Measurements from ENCODE around the gene LMX1B.
"Not testable (repeated sequence)": the region's sequence is repeated elsewhere in the genome, so short reads cannot be mapped to it uniquely, and the experiment has no call there.

Gene LMX1B

GRCh38 chr9:126699401-126699881 lies 85.7 kb downstream of the LMX1B start:
- no peak for DNase-seq

- no peak for DNase-seq
These were observed 86.6 kb downstream of the LMX1B start for GRCh38 chr9:126700296-126700695.

GRCh38 chr9:126700903-126701812 lies 87.4 kb downstream of the LMX1B start:
- DNase-seq = no peak

DNA sequence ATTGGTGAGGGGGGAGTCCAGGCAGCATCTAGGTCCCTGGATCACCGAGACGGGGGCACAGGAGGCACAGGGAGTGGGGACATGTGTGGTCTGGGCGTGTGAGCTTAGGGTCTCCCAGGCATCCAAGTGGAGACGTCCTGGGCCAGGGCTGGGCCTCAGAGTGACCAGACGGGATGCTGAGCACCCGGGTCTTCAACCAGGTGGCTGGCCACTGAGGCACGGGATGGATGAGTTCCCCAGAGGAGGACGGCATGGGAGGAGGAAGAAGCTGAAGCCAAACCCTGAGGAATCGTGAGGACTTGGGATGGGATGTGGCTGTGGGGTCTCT lies 88.0 kb downstream of the LMX1B start:
- DNase-seq = no peak

DNA sequence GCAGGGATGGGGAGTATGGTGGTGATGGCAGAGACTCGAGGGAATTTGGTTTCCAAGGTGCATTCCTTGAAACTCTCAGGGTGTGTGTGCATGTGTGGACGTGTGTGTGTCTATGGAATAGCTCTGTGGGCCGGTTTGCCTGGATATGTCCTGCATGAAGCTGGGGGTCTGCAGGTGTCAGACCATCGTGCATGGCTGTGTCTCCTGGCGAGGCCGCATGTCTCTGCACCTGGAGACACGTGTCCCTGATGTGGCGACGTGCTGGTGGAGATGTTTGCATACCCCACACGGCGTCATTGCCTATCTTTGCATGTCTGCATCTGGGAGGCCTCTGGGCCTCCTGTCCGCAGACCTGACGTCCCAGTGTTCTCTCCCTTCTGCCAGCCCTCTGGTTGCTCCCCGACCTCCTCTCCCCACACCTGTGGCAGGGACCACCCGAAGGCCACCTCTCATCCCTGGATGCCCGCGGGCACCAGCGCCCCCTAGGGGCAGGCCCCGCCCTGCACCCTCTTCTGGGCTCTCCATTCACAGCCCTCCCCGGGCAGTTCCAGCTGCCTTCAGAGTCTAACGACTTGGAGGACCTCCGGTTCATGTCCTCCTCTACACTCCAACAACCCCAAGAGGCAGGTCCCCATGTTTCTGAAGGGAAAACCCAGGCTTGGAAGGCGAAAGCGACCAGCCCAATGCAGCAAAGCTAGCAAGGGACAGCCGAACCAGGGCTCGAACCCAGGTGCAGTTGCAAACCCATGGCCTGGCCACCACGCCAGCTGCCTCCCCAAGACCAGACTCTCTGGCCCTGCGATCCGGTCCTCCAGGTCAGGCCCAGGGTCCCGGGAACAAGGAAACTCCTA lies 88.6 kb downstream of the LMX1B start:
- DNase-seq = no peak

- no peak for DNase-seq
These were observed 89.5 kb downstream of the LMX1B start for GRCh38 chr9:126703002-126703865.

DNA sequence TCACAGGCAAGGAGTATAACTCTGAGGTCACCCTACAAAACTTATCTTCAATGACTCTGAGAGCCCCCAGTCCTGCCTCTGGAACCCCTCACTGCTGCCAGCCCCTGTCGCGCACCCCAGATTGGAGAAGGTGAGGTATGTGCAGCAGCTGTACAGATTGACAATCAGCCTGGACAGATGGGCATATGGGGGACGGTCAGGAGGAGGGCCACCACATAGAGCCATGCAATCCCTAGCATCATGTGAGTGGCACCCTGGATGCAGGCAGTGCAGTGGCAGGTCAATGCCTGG lies 90.1 kb downstream of the LMX1B start:
- no peak for DNase-seq

DNA sequence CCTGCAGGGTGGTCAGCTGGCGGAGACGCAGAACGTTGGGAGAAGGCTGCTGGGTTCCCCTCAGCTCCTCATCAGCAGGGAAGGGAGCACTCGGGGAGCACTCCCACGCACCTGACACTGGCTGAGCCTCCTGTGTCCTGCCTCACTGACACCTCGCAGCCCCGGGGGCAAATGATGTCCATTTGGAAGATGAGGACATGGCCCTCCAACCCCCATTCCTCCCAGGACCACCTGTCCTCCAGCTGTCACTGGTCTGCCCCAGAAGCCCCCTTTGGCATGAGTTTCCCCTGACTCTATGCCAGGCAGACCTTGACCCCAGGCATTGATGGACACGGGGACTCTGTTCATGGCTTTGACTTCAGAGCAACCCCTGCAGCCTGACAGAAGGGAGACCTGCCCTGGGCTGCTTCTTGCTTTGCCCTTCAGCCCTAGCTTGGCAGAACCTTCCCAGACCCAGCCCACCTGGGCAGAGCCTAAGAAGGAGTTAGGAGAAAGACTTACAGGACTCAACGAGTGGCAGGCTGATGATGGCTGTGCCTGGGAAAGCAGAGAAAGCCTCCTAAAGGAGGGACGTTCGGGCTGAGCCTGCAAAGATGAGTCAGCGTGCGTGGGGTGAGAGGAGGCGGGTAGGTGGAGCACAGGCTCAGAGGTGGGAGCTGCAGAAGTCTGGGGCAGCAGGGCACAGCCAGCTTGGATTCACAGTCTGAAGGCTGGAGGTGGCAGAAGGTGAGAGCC lies 90.6 kb downstream of the LMX1B start:
- DNase-seq = no peak

DNA sequence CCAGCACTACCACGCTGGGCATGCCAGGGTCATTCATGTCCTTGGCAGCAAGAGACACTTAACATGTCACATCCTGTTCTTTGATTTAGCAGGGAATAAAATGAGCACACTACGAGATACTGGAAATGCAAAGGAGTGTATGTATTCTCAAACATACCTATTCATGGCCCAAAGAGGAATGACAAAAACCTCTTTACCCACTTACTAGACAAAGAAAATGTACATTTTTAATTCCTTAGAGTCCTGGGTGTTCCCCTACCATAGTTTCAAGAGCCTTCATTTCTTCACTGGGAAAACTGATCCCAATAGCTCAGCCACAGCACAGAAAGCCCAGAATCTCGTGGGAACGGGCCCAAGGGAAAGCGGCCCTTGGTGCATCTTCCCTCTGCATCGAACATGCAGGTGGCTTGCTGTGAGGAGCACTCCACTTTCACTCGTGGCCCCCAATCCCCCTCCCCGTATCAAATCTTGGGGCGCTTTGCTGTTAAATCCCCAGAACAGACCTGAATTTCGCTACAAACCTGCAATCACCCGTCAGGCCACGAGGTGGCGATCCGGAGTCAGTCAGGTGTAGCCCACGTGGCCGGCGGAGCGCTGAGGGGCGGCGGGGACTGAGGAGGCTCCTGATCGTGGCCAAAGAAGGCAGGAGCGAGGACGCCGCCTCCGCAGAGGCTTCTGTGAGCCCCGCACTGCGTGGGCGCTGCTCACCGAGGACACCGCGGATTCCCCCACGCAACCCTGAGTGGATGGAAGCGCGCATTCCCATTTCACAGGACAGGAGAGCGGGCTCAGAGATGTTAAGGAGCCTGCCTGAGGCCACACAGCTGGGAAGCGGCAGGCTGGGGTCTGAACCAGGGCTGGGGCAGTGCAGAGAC lies 91.4 kb downstream of the LMX1B start:
- DNase-seq = peak; percentile 70

DNA sequence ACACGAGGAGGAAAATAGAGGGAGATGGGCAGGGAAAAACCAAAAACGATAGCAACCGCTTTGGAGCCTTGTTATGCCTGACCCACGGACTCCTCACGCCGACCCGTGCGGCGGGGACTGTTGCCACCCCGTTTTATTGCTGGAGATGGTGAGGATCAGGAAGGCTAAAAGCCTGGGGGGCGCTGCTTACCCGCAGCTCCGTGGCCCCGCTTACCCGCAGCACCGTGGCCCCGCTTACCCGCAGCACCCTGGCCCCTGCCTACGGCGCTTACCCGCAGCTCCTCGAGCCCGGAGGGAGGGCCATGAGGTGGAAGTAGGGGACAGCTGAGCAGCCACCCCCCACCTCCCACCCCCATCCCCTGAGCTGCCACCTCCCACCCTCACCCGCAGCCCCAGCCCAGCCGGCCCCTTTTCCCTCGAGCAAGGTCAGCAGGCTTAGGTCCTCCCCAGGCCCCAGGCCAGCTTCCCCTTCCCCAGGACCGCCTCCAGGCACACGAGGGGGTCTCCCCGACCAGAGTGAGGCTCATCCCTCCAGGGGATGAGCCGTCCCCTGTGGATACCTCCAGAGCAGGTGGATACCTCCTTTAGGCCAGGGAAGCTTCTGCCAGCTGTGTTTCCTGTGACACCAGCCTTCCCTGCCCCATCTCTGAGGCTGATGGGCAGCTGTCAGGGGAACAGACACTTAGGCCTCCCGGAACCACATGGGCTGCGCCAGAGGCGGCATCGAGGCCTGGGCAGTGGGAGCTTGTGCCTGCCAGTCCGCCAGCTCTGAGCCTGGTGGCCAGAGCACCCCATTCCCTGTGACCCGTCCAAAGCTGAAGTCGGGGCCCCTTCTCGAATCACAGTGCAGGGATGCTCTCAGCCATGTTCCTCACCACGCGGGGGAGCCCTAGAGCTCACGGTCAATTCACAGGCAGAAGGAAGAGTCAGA lies 92.3 kb downstream of the LMX1B start:
- no peak for DNase-seq

GRCh38 chr9:126706698-126707053 lies 92.9 kb downstream of the LMX1B start:
- no peak for DNase-seq

- no peak for DNase-seq
These were observed 93.4 kb downstream of the LMX1B start for GRCh38 chr9:126707083-126707482.

DNA sequence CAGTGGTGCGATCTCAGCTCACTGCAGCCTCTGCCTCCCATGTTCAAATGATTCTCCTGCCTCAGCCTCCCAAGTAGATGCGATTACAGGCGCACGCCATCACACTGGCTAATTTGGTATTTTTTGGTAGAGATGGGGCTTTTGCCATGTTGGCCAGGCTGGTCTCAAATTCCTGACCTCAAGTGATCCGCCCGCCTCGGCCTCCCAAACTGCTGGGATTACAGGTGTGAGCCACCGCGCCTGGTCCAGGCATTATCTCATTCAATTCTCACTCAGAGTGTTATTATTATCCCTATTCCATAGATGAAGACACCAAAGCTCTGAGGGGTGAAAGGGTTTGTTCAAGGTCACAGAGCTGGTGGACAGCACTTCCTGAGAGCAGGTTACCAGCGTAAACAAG lies 94.0 kb downstream of the LMX1B start:
- DNase-seq = not testable (repeated sequence)

DNA sequence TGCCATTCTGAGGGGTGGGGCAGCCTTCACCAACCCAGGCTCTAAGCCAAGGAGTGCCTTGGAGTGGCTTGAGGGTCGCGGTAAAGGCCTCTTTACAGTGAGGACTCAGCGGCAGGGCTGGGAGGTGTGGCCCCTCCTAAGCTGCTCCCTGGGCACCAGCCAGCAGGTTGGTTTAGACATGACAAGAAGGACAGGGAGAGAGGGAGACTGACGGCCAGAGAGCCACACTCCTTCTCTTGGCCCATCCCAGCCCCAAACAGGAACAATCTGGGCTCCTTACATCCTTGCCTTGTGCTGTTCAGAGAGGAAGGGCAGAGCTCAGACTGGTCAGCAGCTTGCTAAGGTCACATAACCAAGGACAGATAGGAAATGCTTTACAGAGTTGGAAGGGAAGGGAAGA lies 94.5 kb downstream of the LMX1B start:
- no peak for DNase-seq

GRCh38 chr9:126709241-126709640 lies 95.5 kb downstream of the LMX1B start:
- no peak for DNase-seq

- DNase-seq = no peak
These were observed 101.7 kb downstream of the LMX1B start for GRCh38 chr9:126715382-126715781.

GRCh38 chr9:126717441-126717840 lies 103.7 kb downstream of the LMX1B start:
- DNase-seq = not testable (repeated sequence)

GRCh38 chr9:126719618-126720031 lies 105.9 kb downstream of the LMX1B start:
- peak; percentile 56 for DNase-seq

GRCh38 chr9:126720036-126720435 lies 106.3 kb downstream of the LMX1B start:
- DNase-seq = no peak

Data from midbrain (tissue), 1 donor.